Chondrocyte (in vitro differentiated cells): Measurements from ENCODE around the gene ANKRD49. TPM values are rescaled to one million over a fixed set of nuclear protein-coding genes. Genes with fewer than 3 reads are reported as not detected.

Experiments used
- DNase-seq: peaks from one replicate; pipeline ENCODE4 v3.0.0; 2021; ENCODE audit warnings: mixed read lengths, low spot score
- H3K27ac Mint-ChIP-seq: one replicate; pipeline ENCODE4 v1.8.0; 2021; ENCODE audit warnings: mild to moderate bottlenecking, moderate library complexity, mixed read lengths; ENCODE audit not compliant: unreplicated experiment
- H3K27me3 Mint-ChIP-seq: 2 replicates; pipeline ENCODE4 v1.8.0; 2021; ENCODE audit warnings: low read depth, mixed read lengths
- H3K36me3 Mint-ChIP-seq: 2 replicates; pipeline ENCODE4 v1.8.0; 2021; ENCODE audit warnings: low read depth, mixed read lengths
- H3K4me1 Mint-ChIP-seq: 2 replicates; pipeline ENCODE4 v1.8.0; 2021; ENCODE audit warnings: low read depth, mild to moderate bottlenecking, mixed read lengths
- H3K4me3 Mint-ChIP-seq: one replicate; pipeline ENCODE4 v1.8.0; 2021; ENCODE audit warnings: mild to moderate bottlenecking, moderate library complexity, mixed read lengths; ENCODE audit not compliant: unreplicated experiment
- H3K9me3 Mint-ChIP-seq: 2 replicates; pipeline ENCODE4 v1.8.0; 2021; ENCODE audit warnings: low read depth, mixed read lengths
- long read RNA-seq: library from polyadenylated mRNA; stranded (forward); transcript quantifications from one replicate; pipeline ENCODE4 v2.0.0, GENCODE V29; 2021
- total RNA-seq: library from RNA; stranded (reverse); gene quantifications from 3 replicates; pipeline ENCODE4 v1.2.1, GENCODE V29; 2021
- TF ChIP-seq, protein P1 (sequence below): fragments of 200-600 bp; sonication (generic); IDR thresholded peaks from 2 replicates; pipeline ENCODE4 v1.5.0; 2021; ENCODE audit warnings: antibody characterized with exemption, mild to moderate bottlenecking, moderate library complexity

The ANKRD49 gene, protein sequence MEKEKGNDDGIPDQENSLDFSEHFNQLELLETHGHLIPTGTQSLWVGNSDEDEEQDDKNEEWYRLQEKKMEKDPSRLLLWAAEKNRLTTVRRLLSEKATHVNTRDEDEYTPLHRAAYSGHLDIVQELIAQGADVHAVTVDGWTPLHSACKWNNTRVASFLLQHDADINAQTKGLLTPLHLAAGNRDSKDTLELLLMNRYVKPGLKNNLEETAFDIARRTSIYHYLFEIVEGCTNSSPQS
- total RNA-seq = 8.6 to 11.2 TPM (median 8.9 TPM) in 3 replicates
- long read RNA-seq, partial matches to known transcripts = 0 of 29 reads
- long read RNA-seq, other reads (novel, unspliced or antisense) = 24 of 29 reads

DNA sequence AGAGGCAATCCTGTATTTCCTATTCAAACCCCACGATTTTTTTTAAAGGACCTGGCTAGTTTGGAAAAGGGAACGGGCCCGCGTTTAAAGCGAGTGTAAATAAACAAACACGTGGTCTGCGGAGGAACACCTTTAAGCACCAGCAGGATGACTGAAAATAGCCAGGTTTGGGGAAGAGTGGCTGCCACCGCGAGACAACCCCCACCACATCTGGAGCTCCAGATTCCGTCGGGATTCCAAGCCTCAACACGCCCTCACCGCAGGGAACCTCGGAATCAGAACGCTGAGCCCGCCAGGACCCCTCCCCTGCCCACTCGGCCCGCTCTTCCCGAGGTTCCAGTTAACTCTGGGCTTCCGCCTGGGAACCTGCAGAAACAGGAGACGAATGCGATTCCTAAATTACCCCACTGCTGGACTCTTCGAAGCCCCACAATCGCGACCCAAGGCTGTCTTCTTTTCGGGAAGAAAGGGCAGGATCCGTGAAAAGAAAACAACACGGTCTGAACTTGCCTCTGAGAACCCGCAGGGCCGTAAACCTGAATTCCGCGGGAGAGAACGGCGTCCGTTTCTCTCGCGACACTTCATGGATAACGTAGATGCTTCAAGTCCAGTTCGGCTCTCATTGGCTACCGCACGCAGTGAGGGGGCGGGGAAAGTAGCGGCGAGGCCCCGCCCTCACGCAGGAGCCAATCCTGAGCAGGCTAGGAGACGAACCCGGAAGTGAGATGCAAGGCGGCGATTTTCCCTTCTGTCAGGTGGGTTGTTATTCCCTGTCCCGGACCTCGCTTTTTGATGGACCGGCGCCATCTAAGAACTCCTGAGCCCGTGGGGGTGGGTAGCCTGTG is at the start of gene ANKRD49, which contains the start of gene MRE11:
ANKRD49 (plus strand) TSS at position 704 of the 845 bp plus-strand sequence. CDS start 2,710 bp downstream, outside the sequence.
MRE11 (minus strand) TSS at position 564 of the 845 bp plus-strand sequence. CDS start 1,043 bp downstream, outside the sequence.
- Mint-ChIP-seq H3K9me3 (peaks cover 2% of the 10 kb centered on the region), H3K4me1 (peaks cover 25% of the 10 kb centered on the region), H3K27me3 (no peaks in the 10 kb centered on the region), H3K36me3 (peaks cover 12% of the 10 kb centered on the region), H3K4me3 (peak within 1 kb of the TSS; percentile 94), H3K27ac (peak within 1 kb of the TSS; percentile 97)
- DNase-seq = peak; percentile 97
- TF ChIP-seq, protein P1, sequence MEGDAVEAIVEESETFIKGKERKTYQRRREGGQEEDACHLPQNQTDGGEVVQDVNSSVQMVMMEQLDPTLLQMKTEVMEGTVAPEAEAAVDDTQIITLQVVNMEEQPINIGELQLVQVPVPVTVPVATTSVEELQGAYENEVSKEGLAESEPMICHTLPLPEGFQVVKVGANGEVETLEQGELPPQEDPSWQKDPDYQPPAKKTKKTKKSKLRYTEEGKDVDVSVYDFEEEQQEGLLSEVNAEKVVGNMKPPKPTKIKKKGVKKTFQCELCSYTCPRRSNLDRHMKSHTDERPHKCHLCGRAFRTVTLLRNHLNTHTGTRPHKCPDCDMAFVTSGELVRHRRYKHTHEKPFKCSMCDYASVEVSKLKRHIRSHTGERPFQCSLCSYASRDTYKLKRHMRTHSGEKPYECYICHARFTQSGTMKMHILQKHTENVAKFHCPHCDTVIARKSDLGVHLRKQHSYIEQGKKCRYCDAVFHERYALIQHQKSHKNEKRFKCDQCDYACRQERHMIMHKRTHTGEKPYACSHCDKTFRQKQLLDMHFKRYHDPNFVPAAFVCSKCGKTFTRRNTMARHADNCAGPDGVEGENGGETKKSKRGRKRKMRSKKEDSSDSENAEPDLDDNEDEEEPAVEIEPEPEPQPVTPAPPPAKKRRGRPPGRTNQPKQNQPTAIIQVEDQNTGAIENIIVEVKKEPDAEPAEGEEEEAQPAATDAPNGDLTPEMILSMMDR = no peak

DNA sequence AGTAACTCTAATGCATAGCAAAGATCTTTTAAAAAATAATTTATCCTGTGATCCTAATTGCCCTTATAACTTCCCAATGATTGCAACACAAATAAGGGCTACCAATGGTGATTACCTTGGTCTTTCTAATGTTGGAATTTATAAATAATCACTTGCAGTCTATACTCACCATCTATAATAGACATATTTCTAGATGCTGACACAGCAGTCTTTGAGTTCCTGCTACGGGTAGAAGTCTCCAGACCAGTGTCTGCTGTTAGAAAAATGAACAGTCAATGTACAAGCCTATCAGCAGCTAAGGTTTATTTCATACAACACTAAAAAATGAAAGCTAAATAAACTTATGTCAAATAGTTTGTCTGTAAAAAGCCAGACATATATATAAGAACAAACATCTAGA is 48.1 kb upstream of the ANKRD49 start:
- peaks cover 11% of the 10 kb centered on the region for H3K36me3 Mint-ChIP-seq

DNA sequence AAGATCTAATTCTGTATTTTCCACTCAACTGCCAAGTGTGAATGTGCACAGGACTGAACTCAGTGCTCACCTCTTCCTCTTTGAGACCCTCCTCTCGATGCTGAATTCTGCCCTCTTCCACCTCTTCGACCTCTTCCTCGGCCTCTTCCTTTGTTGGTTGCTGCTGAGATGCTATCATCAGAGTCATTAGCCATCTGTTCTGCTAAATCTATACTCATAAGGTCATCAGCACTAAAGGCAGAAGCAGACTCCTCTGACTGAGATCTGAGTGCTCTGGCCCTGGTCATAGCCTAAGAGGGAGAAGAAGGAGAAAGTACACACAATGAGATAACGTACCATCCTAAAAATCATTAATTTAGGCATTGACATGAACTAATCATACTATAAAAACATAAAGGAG is 46.6 kb upstream of the ANKRD49 start:
- Mint-ChIP-seq H3K36me3 (peaks cover 10% of the 10 kb centered on the region), H3K9me3 (no peaks in the 10 kb centered on the region), H3K27me3 (no peaks in the 10 kb centered on the region), H3K27ac (no peak overlapping the region), H3K4me1 (no peaks in the 10 kb centered on the region), H3K4me3 (no peak overlapping the region)
- TF ChIP-seq, protein P1 = no peak
- no peak for DNase-seq

More for the DNA sequence above, 48.1 kb upstream of the ANKRD49 start:
- H3K27ac Mint-ChIP-seq = no peak overlapping the region
- H3K4me1 Mint-ChIP-seq = no peaks in the 10 kb centered on the region
- no peak overlapping the region for H3K4me3 Mint-ChIP-seq
- DNase-seq = no peak
- H3K27me3 Mint-ChIP-seq = no peaks in the 10 kb centered on the region
- no peaks in the 10 kb centered on the region for H3K9me3 Mint-ChIP-seq
- TF ChIP-seq, protein P1 = no peak

DNA sequence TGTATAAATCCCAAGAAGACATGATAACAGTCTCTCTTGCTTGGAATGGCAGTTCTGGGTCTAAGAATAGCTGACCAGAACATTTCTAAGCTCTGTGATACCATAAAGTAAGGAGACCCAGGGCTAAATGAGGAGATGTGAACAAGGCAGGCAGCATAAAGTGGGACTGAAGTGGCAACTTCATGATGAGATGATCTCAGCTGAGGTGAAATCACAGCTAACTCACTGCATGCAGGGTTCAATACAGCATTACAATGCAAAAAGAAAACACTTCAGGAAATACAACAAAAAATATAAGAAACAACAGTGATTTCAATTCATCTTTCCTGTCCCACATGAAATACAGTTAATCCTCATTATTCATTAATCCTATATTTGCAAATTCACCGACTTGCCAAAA is 44.8 kb upstream of the ANKRD49 start:
- Mint-ChIP-seq H3K27ac (no peak overlapping the region), H3K27me3 (no peaks in the 10 kb centered on the region), H3K4me3 (no peak overlapping the region), H3K36me3 (peaks cover 10% of the 10 kb centered on the region), H3K9me3 (no peaks in the 10 kb centered on the region), H3K4me1 (no peaks in the 10 kb centered on the region)
- DNase-seq = no peak
- TF ChIP-seq, protein P1 = no peak

DNA sequence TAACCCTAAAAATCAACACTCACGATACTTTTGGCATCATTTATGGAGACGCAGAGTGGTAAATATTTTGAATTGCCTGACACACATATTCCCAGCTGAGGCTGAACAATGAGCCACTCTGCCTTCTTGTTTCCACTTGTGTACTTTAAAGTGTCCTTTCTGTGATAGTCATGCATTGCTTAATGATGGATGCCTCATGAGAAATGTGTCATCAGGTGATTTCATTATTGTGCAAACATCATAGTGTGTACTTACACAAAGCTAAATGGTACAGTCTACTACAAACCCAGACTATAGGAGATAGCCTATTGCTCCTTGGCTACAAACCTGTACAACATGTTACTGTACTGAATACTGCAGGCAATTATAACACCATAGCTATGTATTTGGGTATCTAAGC is 44.3 kb upstream of the ANKRD49 start:
- TF ChIP-seq, protein P1 = no peak
- no peaks in the 10 kb centered on the region for H3K9me3 Mint-ChIP-seq
- H3K4me1 Mint-ChIP-seq = no peaks in the 10 kb centered on the region
- H3K36me3 Mint-ChIP-seq = peaks cover 7% of the 10 kb centered on the region
- H3K4me3 Mint-ChIP-seq = no peak overlapping the region
- H3K27ac Mint-ChIP-seq = no peak overlapping the region
- DNase-seq = no peak
- H3K27me3 Mint-ChIP-seq = no peaks in the 10 kb centered on the region
